IMR-90 (cell line): ENCODE measurements around the gene NT5DC2. TPM values are rescaled to one million over a fixed set of nuclear protein-coding genes. Genes with fewer than 3 reads are reported as not detected.

Experiments used
- ATAC-seq: fragments of 200-7000 bp; cut with Tn5 transposase; 2 replicates; pipeline ENCODE4 v1.9.1; 2020; ENCODE audit warnings: low read depth, mild to moderate bottlenecking, moderate library complexity
- BruUV-seq: library from RNA; stranded (reverse); fragments of 400-500 nt; replicated peaks from 2 replicates; lab custom pipeline; 2021; lab: Mats Ljungman, UMichigan
- CTCF ChIA-PET: fragments of 300-600 bp; formaldehyde crosslinking; extraction: SDS; loops from one replicate; lab custom pipeline; 2021; ENCODE audit warnings: antibody characterized with exemption; lab: Yijun Ruan, JAX
- POLR2A ChIA-PET: fragments of 300-600 bp; sonication (Branson Sonifier 250); formaldehyde crosslinking; loops from one replicate; lab custom pipeline; 2022; ENCODE audit warnings: antibody characterized with exemption; ENCODE audit not compliant: unreplicated experiment; lab: Charles Lee
- DNase-seq: peaks from one replicate; pipeline ENCODE4 v3.0.0; 2013
- H2AFZ ChIP-seq: replicated peaks from 2 replicates; pipeline ENCODE3; 2013; ENCODE audit warnings: low read length, mild to moderate bottlenecking; ENCODE audit not compliant: poor library complexity
- H2AK5ac ChIP-seq: 2 replicates; pipeline ENCODE4 v1.6.1; 2013; ENCODE audit warnings: low read depth, low read length, inconsistent platforms
- H2AK9ac ChIP-seq: replicated peaks from 2 replicates; pipeline ENCODE3; 2013; ENCODE audit warnings: mild to moderate bottlenecking, low read depth, low read length, moderate library complexity; ENCODE audit not compliant: poor library complexity
- H2BK120ac ChIP-seq: 2 replicates; pipeline ENCODE4 v1.6.1; 2013; ENCODE audit warnings: low read depth, low read length, inconsistent platforms
- H2BK15ac ChIP-seq: 3 replicates; pipeline ENCODE4 v1.6.1; 2013; ENCODE audit warnings: low read depth, low read length, inconsistent platforms
- H2BK20ac ChIP-seq: 2 replicates; pipeline ENCODE4 v1.6.1; 2013; ENCODE audit warnings: low read depth, mild to moderate bottlenecking, inconsistent platforms, low read length, moderate library complexity
- H2BK5ac ChIP-seq: 2 replicates; pipeline ENCODE4 v1.6.1; 2013; ENCODE audit warnings: mild to moderate bottlenecking, low read depth, low read length, inconsistent platforms; ENCODE audit not compliant: poor library complexity, severe bottlenecking
- H3K14ac ChIP-seq: replicated peaks from 2 replicates; pipeline ENCODE4 v1.6.1; 2013; ENCODE audit warnings: low read depth, low read length, inconsistent platforms
- H3K18ac ChIP-seq: 2 replicates; pipeline ENCODE4 v1.6.1; 2013; ENCODE audit warnings: low read depth, low read length, control low read depth
- H3K23ac ChIP-seq: 2 replicates; pipeline ENCODE4 v1.6.1; 2013; ENCODE audit warnings: low read depth, low read length, inconsistent platforms
- H3K27ac ChIP-seq: 2 replicates; pipeline ENCODE4 v1.5.1; 2013; ENCODE audit warnings: mild to moderate bottlenecking, control low read depth, low read length; ENCODE audit not compliant: insufficient read depth
- H3K27me3 ChIP-seq: 2 replicates; pipeline ENCODE4 v1.6.1; 2013; ENCODE audit warnings: low read length; ENCODE audit not compliant: control insufficient read depth, insufficient read depth
- H3K36me3 ChIP-seq: 2 replicates; pipeline ENCODE4 v1.6.1; 2013; ENCODE audit warnings: low read length, mixed read lengths; ENCODE audit not compliant: control insufficient read depth, insufficient read depth
- H3K4ac ChIP-seq: 2 replicates; pipeline ENCODE4 v1.6.1; 2013; ENCODE audit warnings: low read depth, low read length, inconsistent platforms
- H3K4me1 ChIP-seq: 2 replicates; pipeline ENCODE4 v1.6.1; 2013; ENCODE audit warnings: low read length, mixed read lengths; ENCODE audit not compliant: control insufficient read depth, insufficient read depth
- H3K4me2 ChIP-seq: 2 replicates; pipeline ENCODE4 v1.6.1; 2013; ENCODE audit warnings: low read depth, mild to moderate bottlenecking, control low read depth, low read length, moderate library complexity
- H3K4me3 ChIP-seq: 2 replicates; pipeline ENCODE4 v1.5.1; 2013; ENCODE audit warnings: low read depth, mild to moderate bottlenecking, control low read depth, low read length, moderate library complexity; ENCODE audit not compliant: insufficient read depth
- H3K56ac ChIP-seq: 2 replicates; pipeline ENCODE4 v1.6.1; 2013; ENCODE audit warnings: low read length, inconsistent platforms; ENCODE audit not compliant: insufficient read depth; ENCODE audit errors: extremely low read depth
- H3K79me1 ChIP-seq, 2 experiments: 2 replicates each; pipeline ENCODE4 v1.6.1; 2013; ENCODE audit warnings: low read length in 2 of 2, inconsistent platforms in 1 of 2, low read depth in 1 of 2
- H3K9ac ChIP-seq: 2 replicates; pipeline ENCODE4 v1.6.1; 2013; ENCODE audit warnings: low read depth, low read length, control low read depth
- H3K9me1 ChIP-seq: 2 replicates; pipeline ENCODE4 v1.6.1; 2013; ENCODE audit warnings: low read length, inconsistent platforms; ENCODE audit not compliant: insufficient read depth
- H3K9me3 ChIP-seq: 2 replicates; pipeline ENCODE4 v1.6.1; 2013; ENCODE audit warnings: low read length; ENCODE audit not compliant: control insufficient read depth, insufficient read depth
- H4K20me1 ChIP-seq: 2 replicates; pipeline ENCODE4 v1.6.1; 2013; ENCODE audit warnings: low read length, inconsistent platforms; ENCODE audit not compliant: insufficient read depth
- H4K5ac ChIP-seq: 2 replicates; pipeline ENCODE4 v1.6.1; 2013; ENCODE audit warnings: mild to moderate bottlenecking, low read depth, low read length, control low read depth
- H4K8ac ChIP-seq, 2 experiments: 2 replicates each; pipeline ENCODE4 v1.6.1; 2013; ENCODE audit warnings: low read depth in 2 of 2, low read length in 2 of 2, control low read depth in 1 of 2, inconsistent platforms in 1 of 2
- H4K91ac ChIP-seq: 2 replicates; pipeline ENCODE4 v1.6.1; 2013; ENCODE audit warnings: low read depth, low read length, inconsistent platforms; ENCODE audit not compliant: insufficient read depth
- BHLHE40 ChIP-seq: fragments of 150-350 bp; IDR thresholded peaks from 2 replicates; pipeline ENCODE4 v1.6.1; 2016; ENCODE audit warnings: mild to moderate bottlenecking, low read depth, low read length
- CEBPB ChIP-seq: IDR thresholded peaks from 2 replicates; pipeline ENCODE4 v1.6.1; 2012; ENCODE audit warnings: low read depth, low read length, improper control_type of control experiment
- CHD1 ChIP-seq: IDR thresholded peaks from 2 replicates; pipeline ENCODE4 v1.6.1; 2012; ENCODE audit warnings: low read depth, low read length, improper control_type of control experiment
- CTCF ChIP-seq: conservative IDR thresholded peaks from 2 replicates; pipeline ENCODE4 v1.5.1; 2012; ENCODE audit warnings: mild to moderate bottlenecking, low read depth, low read length, improper control_type of control experiment
- ELK1 ChIP-seq: fragments of 150-350 bp; IDR thresholded peaks from 2 replicates; pipeline ENCODE4 v1.6.1; 2016; ENCODE audit warnings: low read depth, mild to moderate bottlenecking, low read length, moderate library complexity, borderline replicate concordance
- FOS ChIP-seq: fragments of 150-350 bp; IDR thresholded peaks from 2 replicates; pipeline ENCODE4 v1.6.1; 2016; ENCODE audit warnings: low read depth, low read length
- MAFK ChIP-seq: IDR thresholded peaks from 2 replicates; pipeline ENCODE4 v1.6.1; 2012; ENCODE audit warnings: low read depth, low read length, improper control_type of control experiment
- MAZ ChIP-seq: IDR thresholded peaks from 2 replicates; pipeline ENCODE4 v1.6.1; 2012; ENCODE audit warnings: low read depth, mild to moderate bottlenecking, low read length, improper control_type of control experiment, moderate library complexity, borderline replicate concordance
- MXI1 ChIP-seq: IDR thresholded peaks from 2 replicates; pipeline ENCODE4 v1.6.1; 2012; ENCODE audit warnings: low read depth, mild to moderate bottlenecking, low read length, moderate library complexity, borderline replicate concordance
- POLR2A ChIP-seq: IDR thresholded peaks from 2 replicates; pipeline ENCODE4 v1.6.1; 2012; ENCODE audit warnings: mild to moderate bottlenecking, low read depth, low read length
- RAD21 ChIP-seq: IDR thresholded peaks from 2 replicates; pipeline ENCODE4 v1.6.1; 2012; ENCODE audit warnings: low read length, improper control_type of control experiment
- RCOR1 ChIP-seq: IDR thresholded peaks from 2 replicates; pipeline ENCODE4 v1.6.1; 2012; ENCODE audit warnings: mild to moderate bottlenecking, low read length, improper control_type of control experiment; ENCODE audit not compliant: insufficient replicate concordance
- SMC3 ChIP-seq: fragments of 150-350 bp; IDR thresholded peaks from 2 replicates; pipeline ENCODE4 v1.6.1; 2016; ENCODE audit warnings: low read depth, mild to moderate bottlenecking, antibody characterized with exemption, low read length, moderate library complexity
- USF2 ChIP-seq: fragments of 150-350 bp; IDR thresholded peaks from 2 replicates; pipeline ENCODE4 v1.6.1; 2017; ENCODE audit warnings: mild to moderate bottlenecking, antibody characterized with exemption, low read length, low read depth
- WGBS, 2 experiments: methylation state at CpG; one replicate each; pipeline versions ENCODE4 v1.1.5 to v1.1.7; 2013; ENCODE audit warnings: missing lambda C conversion rate in 2 of 2; ENCODE audit not compliant: insufficient read length in 1 of 2; ENCODE audit errors: extremely low coverage in 2 of 2; 5-methylcytosine and 5-hydroxymethylcytosine counted together
- dilution Hi-C: fragments of 300-500 bp; cut with HindIII; formaldehyde crosslinking; loops from one replicate; pipeline ENCODE4 v1.14.3; 2018; ENCODE audit warnings: low sequenced_read_pairs; ENCODE audit not compliant: unreplicated experiment
- in situ Hi-C: fragments of 300-500 bp; cut with MboI; formaldehyde crosslinking; loops from 3 replicates; pipeline ENCODE4 v1.14.3; 2019; ENCODE audit warnings: low sequenced_read_pairs, inconsistent platforms, mixed read lengths
- intact Hi-C: fragments of 100-400 bp; cut with micrococcal nuclease; formaldehyde crosslinking; loops from 2 replicates; pipeline ENCODE4 v1.10.0; 2022
- polyA plus RNA-seq, 3 experiments: library from polyadenylated mRNA; depleted of rRNA; stranded (reverse); fragments of >200 nt; gene quantifications; 2 replicates each; pipeline ENCODE4 v1.2.3, GENCODE V29; 2012; ENCODE audit warnings: low replicate concordance in 1 of 3
- total RNA-seq: library from RNA; depleted of rRNA; stranded (reverse); fragments of >200 nt; gene quantifications from 2 replicates; pipeline ENCODE4 v1.2.3, GENCODE V29; 2012

NT5DC2 gene
- total and polyA plus RNA-seq, 2 of the 4 experiments (the other 2 are of a cell fraction): 161 to 200 TPM

GRCh38 chr3:52480768-52481715 lies 52.6 kb downstream of the NT5DC2 start:
- Histone ChIP-seq H4K8ac (no peak overlapping the region), H4K20me1 (peaks cover 35% of the 10 kb centered on the region), H2AFZ (no peak overlapping the region), H3K14ac (no peak overlapping the region), H3K36me3 (peaks cover 80% of the 10 kb centered on the region), H3K4ac (no peak overlapping the region), H3K23ac (no peak overlapping the region), H2BK15ac (no peak overlapping the region), H2AK5ac (no peak overlapping the region), H3K9me3 (no peaks in the 10 kb centered on the region), H2BK20ac (no peak overlapping the region), H3K9me1 (peaks cover 22% of the 10 kb centered on the region; the same call in 1 of the 2 replicates), H3K4me2 (no peak overlapping the region), H3K27me3 (no peaks in the 10 kb centered on the region), H2AK9ac (peak overlapping the region; percentile 50), H2BK5ac (no peak overlapping the region), H3K79me1 (peaks cover 7 to 41% of the 10 kb centered on the region in 2 experiments; a peak in 3 of 4 replicates), H3K9ac (no peak overlapping the region), H4K91ac (no peak overlapping the region), H3K4me3 (no peak overlapping the region), H3K18ac (no peak overlapping the region), H3K56ac (no peak overlapping the region), H4K5ac (no peak overlapping the region), H3K27ac (no peak overlapping the region), H2BK120ac (no peak overlapping the region), H3K4me1 (peaks cover 13% of the 10 kb centered on the region; the same call in 1 of the 2 replicates)
- ChIA-PET CTCF (interaction anchor here (1.1 kb wide), 1 partner anchor 10 kb away, joined by 3 read pairs; no protein-coding TSS in a partner anchor), POLR2A (no interaction called here)
- intact Hi-C loops (no loop called here), dilution Hi-C loops (no loop called here), in situ Hi-C loops (no loop called here)
- DNase-seq: no peak
- 76% methylated on average over 12 of the region's 27 CpGs; no CpG with 5 or more reads in 1 of the 2 experiments for WGBS, 2 experiments
- no peak for ATAC-seq
- BruUV-seq: TSS peak; percentile 47
- TF ChIP-seq MAFK (no peak), BHLHE40 (no peak), CHD1 (no peak), RCOR1 (no peak), CEBPB (no peak), SMC3 (no peak), CTCF (no peak), RAD21 (no peak), POLR2A (no peak), MXI1 (no peak), USF2 (no peak), ELK1 (no peak), FOS (no peak), MAZ (no peak)
